ENCODE data around the gene BIRC7. TPM values are rescaled to one million over a fixed set of nuclear protein-coding genes. Genes with fewer than 3 reads are reported as not detected.

Gene BIRC7
- total RNA-seq, 2 donors from 2014 or later, result not detected

GRCh38 chr20:63196768-63197470 lies 38.8 kb upstream of the BIRC7 start:
- Histone ChIP-seq H3K27ac (no peak overlapping the region), H3K27me3 (no peaks in the 10 kb centered on the region), H3K4me1 (peaks cover 23% of the 10 kb centered on the region), H3K9me3 (no peaks in the 10 kb centered on the region), H3K4me3 (no peak overlapping the region), H3K36me3 (replicated peaks in 1 of 2; ENCODE audit: insufficient read depth in 1 of 2, low read depth in 2 of 2) (peaks cover 0 to 13% of the 10 kb centered on the region in 2 donors)
- no peak for TF ChIP-seq POLR2A (IDR thresholded peaks at IDR 0.05)
- TF ChIP-seq CTCF (IDR thresholded peaks at IDR 0.05), result no peak
- DNase-seq (no peak), ATAC-seq (no peak)
- intact Hi-C loops (cut with DNase I), result no loop called here
- WGBS, 2 donors, result 65 to 66% methylated on average over 9 of the region's 9 CpGs

- Histone ChIP-seq H3K4me1 (peaks cover 23% of the 10 kb centered on the region), H3K4me3 (no peak overlapping the region), H3K27me3 (no peaks in the 10 kb centered on the region), H3K27ac (no peak overlapping the region), H3K36me3 (replicated peaks in 1 of 2; ENCODE audit: insufficient read depth in 1 of 2, low read depth in 2 of 2) (peaks cover 10 to 27% of the 10 kb centered on the region in 2 donors), H3K9me3 (no peaks in the 10 kb centered on the region)
- no peak for TF ChIP-seq CTCF (IDR thresholded peaks at IDR 0.05)
- TF ChIP-seq POLR2A (IDR thresholded peaks at IDR 0.05), result no peak
- ATAC-seq (no peak), DNase-seq (no peak)
- intact Hi-C loops (cut with DNase I), result no loop called here
- WGBS, 2 donors, result 77 to 89% methylated on average over 7 of the region's 7 CpGs
These were observed 37.1 kb upstream of the BIRC7 start for GRCh38 chr20:63198606-63199005.

- no peak overlapping the region for H3K4me3 ChIP-seq
- no peaks in the 10 kb centered on the region for H3K27me3 ChIP-seq
- 84 to 85% methylated on average over 17 of the region's 17 CpGs for WGBS, 2 donors
- no peak for DNase-seq
- no peak overlapping the region for H3K27ac ChIP-seq
- intact Hi-C loops (cut with DNase I), result no loop called here
- ATAC-seq, result no peak
- H3K4me1 ChIP-seq, result peaks cover 21% of the 10 kb centered on the region
- TF ChIP-seq CTCF (IDR thresholded peaks at IDR 0.05), result no peak
- TF ChIP-seq POLR2A (IDR thresholded peaks at IDR 0.05), result no peak
- no peaks in the 10 kb centered on the region for H3K9me3 ChIP-seq
- peaks cover 12 to 25% of the 10 kb centered on the region in 2 donors for H3K36me3 ChIP-seq (replicated peaks in 1 of 2; ENCODE audit: insufficient read depth in 1 of 2, low read depth in 2 of 2)
These were observed 33.7 kb upstream of the BIRC7 start for GRCh38 chr20:63202021-63202420.

GRCh38 chr20:63202811-63203526 lies 32.7 kb upstream of the BIRC7 start:
- H3K36me3 ChIP-seq (replicated peaks in 1 of 2; ENCODE audit: insufficient read depth in 1 of 2, low read depth in 2 of 2), result peaks cover 12 to 28% of the 10 kb centered on the region in 2 donors
- no peaks in the 10 kb centered on the region for H3K27me3 ChIP-seq
- H3K4me3 ChIP-seq, result no peak overlapping the region
- intact Hi-C loops (cut with DNase I), result no loop called here
- no peak for ATAC-seq
- no peak for DNase-seq
- no peaks in the 10 kb centered on the region for H3K9me3 ChIP-seq
- WGBS, 2 donors, result 92 to 93% methylated on average over 17 to 29 of the region's 29 CpGs
- TF ChIP-seq POLR2A (IDR thresholded peaks at IDR 0.05), result no peak
- no peak for TF ChIP-seq CTCF (IDR thresholded peaks at IDR 0.05)
- H3K4me1 ChIP-seq, result peaks cover 12% of the 10 kb centered on the region
- H3K27ac ChIP-seq, result no peak overlapping the region
